HepG2 (cell line): ENCODE measurements around the gene PLOD2. TPM values are rescaled to one million over a fixed set of nuclear protein-coding genes. Genes with fewer than 3 reads are reported as not detected.

Source experiments
- AHDC1 ChIP-seq: sonication (generic); formaldehyde crosslinking; IDR thresholded peaks from 2 replicates; pipeline ENCODE4 v1.5.1; 2020; ENCODE audit warnings: mild to moderate bottlenecking, missing genetic modification reagents, borderline replicate concordance
- CHD4 ChIP-seq: fragments of 200-600 bp; sonication (generic); IDR thresholded peaks from 2 replicates; pipeline ENCODE4 v1.7.0; 2017; ENCODE audit warnings: mild to moderate bottlenecking, low read length, borderline replicate concordance
- HINFP ChIP-seq: sonication (generic); formaldehyde crosslinking; IDR thresholded peaks from 2 replicates; pipeline ENCODE4 v1.4.0; 2020; ENCODE audit warnings: low read depth, mild to moderate bottlenecking, missing genetic modification reagents
- KMT2A ChIP-seq: sonication (generic); formaldehyde crosslinking; IDR thresholded peaks from 2 replicates; pipeline ENCODE4 v1.4.0; 2020; ENCODE audit warnings: missing genetic modification reagents
- LCORL ChIP-seq, 2 experiments: fragments of 450-650 bp in 1 of 2; sonication (generic) in 1 of 2; formaldehyde crosslinking in 1 of 2; IDR thresholded peaks; 2 replicates each; pipeline versions ENCODE4 v1.5.0 to v1.6.1; 2017 to 2020; ENCODE audit warnings: antibody characterized with exemption in 1 of 2, missing genetic modification reagents in 1 of 2
- MEIS1 ChIP-seq: sonication (generic); formaldehyde crosslinking; IDR thresholded peaks from 2 replicates; pipeline ENCODE4 v1.9.0; 2021; ENCODE audit warnings: mild to moderate bottlenecking, missing genetic modification reagents, moderate library complexity, borderline replicate concordance
- NAIF1 ChIP-seq: sonication (generic); formaldehyde crosslinking; IDR thresholded peaks from 2 replicates; pipeline ENCODE4 v1.5.0; 2020; ENCODE audit warnings: mild to moderate bottlenecking, missing genetic modification reagents, borderline replicate concordance
- SP5 ChIP-seq: IDR thresholded peaks from 2 replicates; pipeline ENCODE4 v1.6.1; 2016; ENCODE audit warnings: low read depth, borderline replicate concordance
- THAP9 ChIP-seq: sonication (generic); formaldehyde crosslinking; IDR thresholded peaks from 2 replicates; pipeline ENCODE4; 2020; ENCODE audit warnings: missing genetic modification reagents, mild to moderate bottlenecking, borderline replicate concordance
- TP53 ChIP-seq: sonication (generic); formaldehyde crosslinking; conservative IDR thresholded peaks from 2 replicates; pipeline ENCODE4 v1.4.0; 2020; ENCODE audit warnings: missing genetic modification reagents
- ZBTB7A ChIP-seq: sonication (generic); formaldehyde crosslinking; IDR thresholded peaks from 2 replicates; pipeline ENCODE4 v1.8.0; 2022; ENCODE audit warnings: mild to moderate bottlenecking, missing genetic modification reagents
- ZNF280D ChIP-seq: sonication (generic); formaldehyde crosslinking; IDR thresholded peaks from 2 replicates; pipeline ENCODE4 v1.5.1; 2020; ENCODE audit warnings: mild to moderate bottlenecking, missing genetic modification reagents
- ZNF441 ChIP-seq: sonication (generic); formaldehyde crosslinking; IDR thresholded peaks from 2 replicates; pipeline ENCODE4 v1.7.0; 2021; ENCODE audit warnings: missing genetic modification reagents, borderline replicate concordance
- ZNF766 ChIP-seq: sonication (generic); formaldehyde crosslinking; IDR thresholded peaks from 2 replicates; pipeline ENCODE4 v1.5.0; 2020; ENCODE audit warnings: missing genetic modification reagents, borderline replicate concordance
- ZNF772 ChIP-seq: sonication (generic); formaldehyde crosslinking; IDR thresholded peaks from 2 replicates; pipeline ENCODE4 v1.5.0; 2020; ENCODE audit warnings: mild to moderate bottlenecking, missing genetic modification reagents
- polyA plus RNA-seq, 8 experiments: library from polyadenylated mRNA; depleted of rRNA in 3 of 8; stranded (reverse) in 7 of 8; unstranded in 1 of 8; fragments of >200 nt; fragmentation: Illumina TruSeq in 4 of 8; extraction: Trizol in 4 of 8; gene quantifications; 2 replicates each; pipeline versions ENCODE4 v1.2.1 to v1.2.3, GENCODE V29; 2011 to 2016; ENCODE audit warnings: low read depth in 4 of 8, missing spikeins in 1 of 8, mixed read lengths in 1 of 8; ENCODE audit not compliant: insufficient read depth in 1 of 8
- total RNA-seq, 5 experiments: library from RNA; depleted of rRNA; stranded (reverse); fragments of >200 nt; fragmentation: Illumina TruSeq; extraction: Trizol; gene quantifications; 2 replicates each; pipeline ENCODE4 v1.2.3, GENCODE V29; 2016; ENCODE audit warnings: low read depth in 1 of 5

PLOD2 gene
- total and polyA plus RNA-seq, 2 of the 13 experiments (the other 11 are each of a cell fraction or from before 2014, with no cell fraction given), result 107 to 161 TPM

- TF ChIP-seq NAIF1 (CRISPR knock-in tag) (0 out of 2 replicates have a peak, but pooled peaks have one; percentile 59), CHD4 (no peak), ZNF766 (CRISPR knock-in tag) (peak; percentile 84; the same call in 1 of the 2 replicates), MEIS1 (peak; percentile 18; the same call in 1 of the 2 replicates), HINFP (CRISPR knock-in tag) (peak; percentile 94), ZNF441 (CRISPR knock-in tag) (no peak), THAP9 (no peak), KMT2A (CRISPR knock-in tag) (peak; percentile 81), ZNF280D (no peak), TP53 (CRISPR knock-in tag) (no peak; the same call in 1 of the 2 replicates), ZNF772 (peak; percentile 84), ZBTB7A (CRISPR knock-in tag) (peak; percentile 58; the same call in 1 of the 2 replicates), LCORL (IDR thresholded peaks at IDR 0.05) (no peak), LCORL (CRISPR knock-in tag; IDR thresholded peaks at IDR 0.05) (peak; percentile 97), SP5 (CRISPR knock-in tag) (peak; percentile 87), AHDC1 (0 out of 2 replicates have a peak, but pooled peaks have one; percentile 20)
Measured at GRCh38 chr3:146160964-146161662, at the start of gene PLOD2 (continued).
